Measurements from ENCODE around the gene RAI1. TPM values are rescaled to one million over a fixed set of nuclear protein-coding genes. Genes with fewer than 3 reads are reported as not detected.
"Not testable (repeated sequence)": the region's sequence is repeated elsewhere in the genome, so short reads cannot be mapped to it uniquely, and the experiment has no call there.

The RAI1 gene
- total RNA-seq, 2 donors from 2014 or later, result 35.9 to 42.9 TPM

GRCh38 chr17:17638467-17638866, 42.8 kb upstream of the RAI1 start:
- Mint-ChIP-seq H3K4me1 (no peaks in the 10 kb centered on the region), H3K4me3 (no peak overlapping the region), H3K27ac (no peak overlapping the region), H3K27me3 (ENCODE audit: insufficient read depth) (no peaks in the 10 kb centered on the region), H3K9me3 (no peaks in the 10 kb centered on the region), H3K36me3 (ENCODE audit: low read depth) (no peaks in the 10 kb centered on the region)
- WGBS, 2 experiments (ENCODE audit: insufficient coverage in 1 of 2, insufficient read length in 1 of 2), result 95% methylated on average over 2 of the region's 2 CpGs; no CpG with 5 or more reads in 1 of the 2 experiments
- Histone ChIP-seq H3K27me3 (ENCODE audit: control insufficient read depth, insufficient read depth, low read length, poor library complexity, severe bottlenecking) (no peaks in the 10 kb centered on the region), H3K9ac (ENCODE audit: extremely low read depth, low read length, poor library complexity, severe bottlenecking) (no peak overlapping the region), H3K9me3 (ENCODE audit: control insufficient read depth, low read length) (no peaks in the 10 kb centered on the region), H3K27ac (ENCODE audit: low read depth, low read length) (no peak overlapping the region), H3K4me3 (ENCODE audit: low read length) (no peak overlapping the region), H3K36me3 (ENCODE audit: control insufficient read depth, insufficient read depth, low read length) (no peaks in the 10 kb centered on the region), H3K4me1 (ENCODE audit: control insufficient read depth, insufficient read depth, low read length) (no peaks in the 10 kb centered on the region)
- no peak for DNase-seq
- TF ChIP-seq, protein P1, sequence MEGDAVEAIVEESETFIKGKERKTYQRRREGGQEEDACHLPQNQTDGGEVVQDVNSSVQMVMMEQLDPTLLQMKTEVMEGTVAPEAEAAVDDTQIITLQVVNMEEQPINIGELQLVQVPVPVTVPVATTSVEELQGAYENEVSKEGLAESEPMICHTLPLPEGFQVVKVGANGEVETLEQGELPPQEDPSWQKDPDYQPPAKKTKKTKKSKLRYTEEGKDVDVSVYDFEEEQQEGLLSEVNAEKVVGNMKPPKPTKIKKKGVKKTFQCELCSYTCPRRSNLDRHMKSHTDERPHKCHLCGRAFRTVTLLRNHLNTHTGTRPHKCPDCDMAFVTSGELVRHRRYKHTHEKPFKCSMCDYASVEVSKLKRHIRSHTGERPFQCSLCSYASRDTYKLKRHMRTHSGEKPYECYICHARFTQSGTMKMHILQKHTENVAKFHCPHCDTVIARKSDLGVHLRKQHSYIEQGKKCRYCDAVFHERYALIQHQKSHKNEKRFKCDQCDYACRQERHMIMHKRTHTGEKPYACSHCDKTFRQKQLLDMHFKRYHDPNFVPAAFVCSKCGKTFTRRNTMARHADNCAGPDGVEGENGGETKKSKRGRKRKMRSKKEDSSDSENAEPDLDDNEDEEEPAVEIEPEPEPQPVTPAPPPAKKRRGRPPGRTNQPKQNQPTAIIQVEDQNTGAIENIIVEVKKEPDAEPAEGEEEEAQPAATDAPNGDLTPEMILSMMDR (conservative IDR thresholded peaks at IDR 0.05), result no peak

DNA sequence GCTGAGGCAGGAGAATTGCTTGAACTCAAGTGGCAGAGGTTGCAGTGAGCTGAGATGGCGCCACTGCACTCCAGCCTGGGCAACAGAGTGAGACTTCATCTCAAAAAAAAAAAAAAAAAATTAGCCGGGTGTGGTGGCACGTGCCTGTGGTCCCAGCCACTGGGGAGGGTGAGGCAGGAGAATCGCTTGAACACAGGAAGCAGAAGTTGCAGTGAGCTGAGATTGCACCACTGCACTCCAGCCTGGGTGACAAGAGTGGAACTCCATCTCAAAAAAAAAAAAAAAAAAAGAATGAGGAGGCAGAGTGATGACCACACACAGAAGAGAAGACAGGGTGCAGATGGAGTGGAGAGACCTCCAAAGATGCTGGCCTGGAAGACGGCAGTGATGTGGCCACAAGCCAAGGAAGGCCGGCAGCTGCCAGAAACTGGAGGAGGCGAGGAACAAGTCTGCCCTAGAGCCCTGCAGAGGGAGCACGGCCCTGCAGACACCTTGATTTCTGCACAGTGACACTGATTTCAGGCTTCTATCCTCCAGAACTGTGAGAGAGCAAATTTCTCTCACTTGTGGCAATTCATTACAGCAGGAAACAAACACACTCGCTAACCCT, 41.5 kb upstream of the RAI1 start:
- H3K27me3 ChIP-seq (ENCODE audit: control insufficient read depth, insufficient read depth, low read length, poor library complexity, severe bottlenecking), result not testable (repeated sequence)

GRCh38 chr17:17641621-17642409, 39.4 kb upstream of the RAI1 start:
- Mint-ChIP-seq H3K4me1 (no peaks in the 10 kb centered on the region), H3K27me3 (ENCODE audit: insufficient read depth) (peaks cover 2% of the 10 kb centered on the region), H3K9me3 (peaks cover 12% of the 10 kb centered on the region), H3K4me3 (no peak overlapping the region), H3K36me3 (ENCODE audit: low read depth) (no peaks in the 10 kb centered on the region), H3K27ac (no peak overlapping the region)
- no peak overlapping the region for H3K4me3 ChIP-seq (ENCODE audit: low read length)
- H3K36me3 ChIP-seq (ENCODE audit: control insufficient read depth, insufficient read depth, low read length), result no peaks in the 10 kb centered on the region
- WGBS, 2 experiments (ENCODE audit: insufficient coverage in 1 of 2, insufficient read length in 1 of 2), result 43 to 51% methylated on average over 11 to 14 of the region's 14 CpGs
- H3K9me3 ChIP-seq (ENCODE audit: control insufficient read depth, low read length), result no peaks in the 10 kb centered on the region
- no peaks in the 10 kb centered on the region for H3K4me1 ChIP-seq (ENCODE audit: control insufficient read depth, insufficient read depth, low read length)
- no peak overlapping the region for H3K27ac ChIP-seq (ENCODE audit: low read depth, low read length)
- H3K9ac ChIP-seq (ENCODE audit: extremely low read depth, low read length, poor library complexity, severe bottlenecking), result no peak overlapping the region
- peak; percentile 96 for DNase-seq
- H3K27me3 ChIP-seq (ENCODE audit: control insufficient read depth, insufficient read depth, low read length, poor library complexity, severe bottlenecking), result no peaks in the 10 kb centered on the region
- TF ChIP-seq, protein P1 (conservative IDR thresholded peaks at IDR 0.05), result peak; percentile 92

More for the DNA sequence above, 41.5 kb upstream of the RAI1 start:
- not testable (repeated sequence) for H3K9me3 ChIP-seq (ENCODE audit: control insufficient read depth, low read length); H3K4me3 Mint-ChIP-seq; H3K4me3 ChIP-seq (ENCODE audit: low read length); H3K27me3 Mint-ChIP-seq (ENCODE audit: insufficient read depth); H3K9ac ChIP-seq (ENCODE audit: extremely low read depth, low read length, poor library complexity, severe bottlenecking); H3K4me1 Mint-ChIP-seq; H3K27ac ChIP-seq (ENCODE audit: low read depth, low read length); H3K9me3 Mint-ChIP-seq; H3K4me1 ChIP-seq (ENCODE audit: control insufficient read depth, insufficient read depth, low read length); H3K36me3 ChIP-seq (ENCODE audit: control insufficient read depth, insufficient read depth, low read length); H3K27ac Mint-ChIP-seq; DNase-seq; H3K36me3 Mint-ChIP-seq (ENCODE audit: low read depth)
- 71 to 87% methylated on average over 6 to 9 of the region's 9 CpGs for WGBS, 2 experiments (ENCODE audit: insufficient coverage in 1 of 2, insufficient read length in 1 of 2)

DNA sequence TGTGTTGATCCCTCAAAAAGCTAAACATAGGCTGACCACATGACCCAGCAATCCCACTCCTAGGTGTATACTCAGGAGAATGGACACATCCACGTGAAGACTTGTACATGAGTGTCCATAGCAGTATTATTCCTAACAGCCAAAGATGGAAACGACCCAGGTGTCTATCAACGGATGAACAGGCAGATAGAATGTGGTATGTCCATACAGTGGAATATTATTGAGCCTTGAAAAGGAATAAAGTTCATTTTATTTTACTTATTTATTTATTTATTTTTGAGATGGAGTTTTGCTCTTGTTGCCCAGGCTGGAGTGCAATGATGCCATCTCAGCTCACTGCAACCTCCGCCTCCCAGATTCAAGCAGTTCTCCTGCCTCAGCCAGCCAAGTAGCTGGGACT, 36.1 kb upstream of the RAI1 start:
- H3K4me1 Mint-ChIP-seq; H3K27me3 Mint-ChIP-seq (ENCODE audit: insufficient read depth); H3K27ac ChIP-seq (ENCODE audit: low read depth, low read length); H3K9me3 ChIP-seq (ENCODE audit: control insufficient read depth, low read length); H3K36me3 ChIP-seq (ENCODE audit: control insufficient read depth, insufficient read depth, low read length); H3K4me1 ChIP-seq (ENCODE audit: control insufficient read depth, insufficient read depth, low read length); H3K27ac Mint-ChIP-seq; H3K9ac ChIP-seq (ENCODE audit: extremely low read depth, low read length, poor library complexity, severe bottlenecking); H3K27me3 ChIP-seq (ENCODE audit: control insufficient read depth, insufficient read depth, low read length, poor library complexity, severe bottlenecking); DNase-seq; H3K4me3 ChIP-seq (ENCODE audit: low read length); H3K4me3 Mint-ChIP-seq; H3K36me3 Mint-ChIP-seq (ENCODE audit: low read depth): not testable (repeated sequence)
- peaks cover 17% of the 10 kb centered on the region for H3K9me3 Mint-ChIP-seq
- 60 to 100% methylated on average over 1 to 4 of the region's 4 CpGs for WGBS, 2 experiments (ENCODE audit: insufficient coverage in 1 of 2, insufficient read length in 1 of 2)

Data from endodermal cell (in vitro differentiated cells).